SK-N-MC (cell line): ENCODE data around the gene CAVIN1.

ENCODE experiments used
- DNase-seq: peaks from one replicate; pipeline ENCODE4 v3.0.0-alpha.2; 2011; ENCODE audit warnings: low read depth, low spot score
- H3K27ac ChIP-seq: fragments of 200-600 bp; sonication (generic); 2 replicates; pipeline ENCODE4 v1.5.1; 2016; ENCODE audit warnings: mixed run types
- H3K36me3 ChIP-seq: fragments of 200-600 bp; sonication (generic); 2 replicates; pipeline ENCODE4 v1.6.1; 2017; ENCODE audit warnings: antibody characterized with exemption, low read length, mixed read lengths; ENCODE audit not compliant: insufficient read depth
- H3K4me3 ChIP-seq: fragments of 200-600 bp; sonication (generic); 2 replicates; pipeline ENCODE4 v1.5.1; 2016
- H3K9ac ChIP-seq: fragments of 200-600 bp; sonication (generic); 2 replicates; pipeline ENCODE4 v1.8.0; 2017; ENCODE audit warnings: mixed run types, mixed read lengths; ENCODE audit not compliant: insufficient read length
- H3K9me3 ChIP-seq: fragments of 200-600 bp; sonication (generic); 2 replicates; pipeline ENCODE4 v1.6.1; 2017; ENCODE audit warnings: low read depth, mild to moderate bottlenecking, antibody characterized with exemption, low read length, moderate library complexity, mixed read lengths
- EZH2 ChIP-seq: fragments of 200-600 bp; sonication (generic); IDR thresholded peaks from one replicate; pipeline ENCODE4 v1.6.1; 2017; ENCODE audit warnings: antibody characterized with exemption
- FOXP2 ChIP-seq: optimal IDR thresholded peaks from 2 replicates; pipeline ENCODE3; 2011; ENCODE audit warnings: mild to moderate bottlenecking, moderate library complexity; ENCODE audit not compliant: insufficient read depth; ENCODE audit errors: extremely low read length, control extremely low read depth
- POLR2AphosphoS5 ChIP-seq: IDR thresholded peaks from 2 replicates; pipeline ENCODE4 v1.6.1; 2012; ENCODE audit warnings: mild to moderate bottlenecking, low read depth, low read length, borderline replicate concordance

Gene CAVIN1

DNA sequence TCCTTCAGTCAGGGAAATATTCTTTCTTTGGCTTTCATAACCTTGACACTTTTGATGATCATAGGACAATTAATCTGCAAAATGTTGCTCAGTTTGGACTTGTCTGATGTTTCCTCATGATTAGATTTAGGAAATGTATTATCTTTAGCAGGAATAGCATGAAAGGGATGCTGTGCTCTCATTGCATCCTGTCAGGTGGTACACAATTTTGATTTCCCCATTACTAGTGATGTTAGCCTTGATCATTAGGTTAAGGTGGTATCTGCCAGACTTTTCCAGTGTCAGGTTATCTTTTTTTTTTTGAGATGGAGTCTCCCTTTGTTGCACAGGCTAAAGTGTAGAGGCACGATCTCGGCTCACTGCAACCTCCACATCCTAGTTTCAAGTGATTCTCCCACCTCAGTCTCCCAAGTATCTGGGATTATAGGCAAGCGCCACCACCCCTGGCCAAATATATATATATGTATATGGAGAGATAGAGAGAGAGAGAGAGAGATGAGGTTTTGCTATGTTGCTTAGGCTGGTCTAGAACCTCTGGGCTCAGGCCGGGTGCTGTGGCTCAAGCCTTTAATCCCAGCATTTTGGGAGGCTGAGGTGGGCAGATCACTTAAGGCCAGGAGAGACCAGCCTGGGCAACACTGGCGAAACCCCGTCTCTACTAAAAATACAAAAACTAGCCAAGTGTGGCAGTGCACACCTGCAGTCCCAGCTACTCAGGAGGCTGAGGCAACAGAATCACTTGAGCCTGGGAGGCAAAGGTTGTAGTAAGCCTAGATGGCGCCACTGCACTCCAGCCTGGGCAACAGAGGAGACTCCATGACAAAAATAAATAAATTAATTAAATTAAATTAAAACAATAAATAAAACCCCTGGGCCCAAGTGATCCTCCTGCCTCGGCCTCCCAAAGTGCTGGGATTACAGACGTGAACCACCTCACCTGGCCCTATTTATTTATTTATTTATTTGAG lies 15.8 kb upstream of the CAVIN1 start:
- no peaks in the 10 kb centered on the region for H3K36me3 ChIP-seq
- no peak overlapping the region for H3K9ac ChIP-seq
- no peak for TF ChIP-seq FOXP2
- no peak for TF ChIP-seq POLR2AphosphoS5
- no peak for TF ChIP-seq EZH2
- no peaks in the 10 kb centered on the region for H3K9me3 ChIP-seq
- no peak for DNase-seq
- H3K27ac ChIP-seq: no peak overlapping the region
- H3K4me3 ChIP-seq: no peak overlapping the region

DNA sequence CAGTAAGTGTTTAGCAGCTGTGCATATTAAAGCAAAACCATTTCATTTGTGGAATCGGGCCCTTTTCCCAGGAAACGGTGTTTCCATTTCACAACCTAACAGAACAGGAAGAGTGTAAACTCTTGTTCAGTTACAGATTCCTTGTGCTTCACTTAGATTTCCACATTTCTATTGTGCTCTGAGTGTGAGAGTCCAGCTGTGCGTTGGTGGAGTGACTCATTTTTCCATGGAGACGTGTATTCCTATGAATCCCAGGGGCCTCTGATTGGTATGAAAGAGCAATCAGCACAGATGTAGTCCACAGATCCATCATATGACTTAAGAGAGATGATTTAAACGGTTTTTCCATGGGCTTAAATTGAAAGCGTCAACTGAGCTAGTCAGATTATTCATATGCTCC lies 13.3 kb upstream of the CAVIN1 start:
- TF ChIP-seq FOXP2 (no peak), POLR2AphosphoS5 (no peak), EZH2 (no peak)

DNA sequence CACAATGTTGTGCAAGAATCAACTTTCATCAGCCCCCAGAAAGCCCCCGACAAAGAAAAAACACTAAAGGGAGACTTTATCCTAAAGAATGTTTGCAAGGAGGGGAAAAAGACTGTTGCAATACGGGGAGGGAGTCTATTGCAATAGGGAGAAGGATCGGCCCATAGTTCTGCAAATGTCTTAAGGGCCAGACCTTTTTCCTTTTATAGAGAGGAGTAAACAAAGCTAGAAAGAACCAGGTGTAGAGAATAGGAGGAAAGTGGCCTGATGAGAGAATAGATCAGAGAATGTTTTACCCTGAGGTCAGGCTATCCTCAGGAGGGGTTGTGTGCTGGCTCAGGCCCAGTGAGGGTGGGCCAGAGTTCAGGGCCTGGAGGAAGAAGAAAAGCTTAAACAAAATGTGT lies 8.7 kb upstream of the CAVIN1 start:
- H3K9ac ChIP-seq: no peak overlapping the region
- no peaks in the 10 kb centered on the region for H3K9me3 ChIP-seq
- no peak overlapping the region for H3K27ac ChIP-seq
- no peaks in the 10 kb centered on the region for H3K36me3 ChIP-seq
- DNase-seq: no peak
- TF ChIP-seq FOXP2: no peak
- TF ChIP-seq POLR2AphosphoS5: no peak
- no peak for TF ChIP-seq EZH2
- H3K4me3 ChIP-seq: no peak overlapping the region

More for the DNA sequence above, 13.3 kb upstream of the CAVIN1 start:
- DNase-seq: no peak
- Histone ChIP-seq H3K9ac (no peak overlapping the region), H3K9me3 (no peaks in the 10 kb centered on the region), H3K4me3 (no peak overlapping the region), H3K27ac (no peak overlapping the region), H3K36me3 (no peaks in the 10 kb centered on the region)

DNA sequence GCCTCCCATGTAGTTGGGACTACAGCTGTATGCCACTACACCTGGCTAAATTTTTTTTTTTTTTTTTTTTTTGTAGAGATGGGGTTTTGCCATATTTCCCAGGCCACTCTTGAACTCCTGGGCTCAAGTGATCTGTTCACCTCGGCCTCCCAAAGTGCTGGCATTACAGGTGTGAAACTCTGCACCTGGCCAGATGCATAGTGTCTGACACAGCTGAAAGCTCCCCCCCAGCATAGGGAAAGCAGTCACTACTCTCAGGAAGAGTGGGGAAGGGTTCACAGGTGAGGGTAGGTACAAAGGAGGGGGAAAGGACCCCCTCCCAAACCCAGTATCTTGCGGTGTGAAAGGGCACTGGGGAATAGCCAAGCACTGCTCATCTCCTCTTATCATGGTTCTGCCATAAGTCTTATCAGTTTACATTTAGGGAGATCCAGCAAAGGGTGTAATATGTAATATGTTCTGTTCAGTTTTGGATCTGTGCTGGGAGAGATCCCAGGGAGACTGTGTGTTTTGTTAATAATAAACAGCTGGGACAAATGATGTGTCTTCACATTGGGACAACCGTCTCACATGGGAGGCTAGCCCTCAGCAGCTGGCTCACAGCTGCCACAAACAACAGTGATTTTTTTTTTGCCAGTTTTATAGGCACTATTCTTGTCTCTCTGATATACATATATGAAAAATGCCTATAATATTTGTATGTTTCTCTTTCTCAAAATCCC lies 6.8 kb upstream of the CAVIN1 start:
- no peak for DNase-seq
- no peaks in the 10 kb centered on the region for H3K9me3 ChIP-seq
- no peak overlapping the region for H3K4me3 ChIP-seq
- no peak overlapping the region for H3K9ac ChIP-seq
- TF ChIP-seq POLR2AphosphoS5 (no peak), FOXP2 (no peak), EZH2 (no peak)
- no peaks in the 10 kb centered on the region for H3K36me3 ChIP-seq
- H3K27ac ChIP-seq: no peak overlapping the region

DNA sequence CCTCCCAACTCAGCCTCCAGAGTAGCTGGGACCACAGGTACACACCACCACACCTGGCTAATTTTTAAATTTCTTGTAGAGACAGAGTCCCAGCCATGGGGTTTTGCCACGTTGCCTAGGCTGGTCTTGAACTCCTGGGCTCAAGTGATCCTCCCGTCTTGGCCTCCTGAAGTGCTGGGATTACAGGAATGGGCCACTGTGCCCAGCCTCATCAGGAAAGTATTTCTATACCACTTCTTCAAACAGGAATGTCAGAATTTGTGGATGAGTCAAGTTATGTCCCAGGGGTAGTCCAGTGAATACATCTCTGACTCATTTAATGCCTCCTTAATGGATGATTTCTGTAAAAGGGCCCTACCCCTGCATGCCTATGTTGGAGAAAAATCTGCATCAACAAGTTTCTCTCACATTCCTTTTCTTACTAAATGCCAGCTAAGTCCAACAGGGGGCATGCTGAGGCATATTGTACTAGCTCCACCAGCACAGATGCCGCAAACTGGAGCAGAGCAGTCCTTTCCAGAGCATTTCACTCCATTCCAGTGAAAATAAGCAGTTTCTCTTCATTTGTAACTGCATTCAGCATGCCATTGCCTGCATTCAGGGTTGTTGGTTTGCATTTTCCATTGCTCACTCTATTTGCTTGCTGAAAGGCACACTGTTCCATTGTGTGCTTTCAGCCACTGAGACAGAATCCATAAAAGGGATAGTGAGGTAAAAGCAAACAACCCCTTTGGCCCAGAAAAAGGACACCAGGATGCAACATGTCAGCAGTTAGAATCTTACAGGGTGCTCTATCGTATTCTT lies 5.3 kb upstream of the CAVIN1 start:
- H3K9me3 ChIP-seq: no peaks in the 10 kb centered on the region
- no peak overlapping the region for H3K27ac ChIP-seq
- no peak overlapping the region for H3K9ac ChIP-seq
- peak; percentile 53 for DNase-seq
- H3K36me3 ChIP-seq: no peaks in the 10 kb centered on the region
- no peak overlapping the region for H3K4me3 ChIP-seq
- TF ChIP-seq EZH2 (no peak), POLR2AphosphoS5 (no peak)

DNA sequence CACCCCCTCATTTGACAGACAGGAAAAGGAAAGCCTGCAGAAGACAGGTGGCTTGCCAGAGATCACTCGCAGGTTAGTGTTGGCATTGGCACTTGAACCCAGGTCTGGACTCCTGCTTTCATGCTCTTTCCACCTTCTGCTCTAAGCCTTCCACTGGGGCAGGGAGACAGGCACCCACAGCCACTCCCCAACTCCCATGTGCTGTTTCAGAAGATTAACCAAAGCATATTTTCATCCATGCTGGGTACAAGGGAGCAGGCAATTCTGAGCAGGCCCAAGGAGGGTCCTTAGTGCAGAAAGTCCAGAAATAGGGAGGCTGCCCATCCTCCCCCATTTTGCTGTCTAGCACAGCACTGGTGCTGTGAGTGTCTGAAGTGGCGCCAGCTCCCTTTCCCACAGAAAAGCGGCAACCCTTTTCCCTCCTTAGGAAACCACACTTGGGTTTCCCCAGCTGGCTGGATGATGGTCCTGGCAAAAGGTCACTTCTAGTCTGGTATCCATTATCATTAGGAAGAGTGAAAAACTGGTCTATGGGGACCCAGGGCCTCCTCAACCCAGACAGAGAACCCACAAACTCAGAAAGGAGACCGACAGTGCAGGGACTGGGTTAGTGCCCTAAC lies 2.0 kb upstream of the CAVIN1 start:
- Histone ChIP-seq H3K27ac (no peak overlapping the region), H3K9me3 (no peaks in the 10 kb centered on the region), H3K4me3 (no peak overlapping the region), H3K36me3 (no peaks in the 10 kb centered on the region), H3K9ac (no peak overlapping the region)
- DNase-seq: no peak
- TF ChIP-seq POLR2AphosphoS5: no peak
- TF ChIP-seq FOXP2: no peak
- no peak for TF ChIP-seq EZH2

DNA sequence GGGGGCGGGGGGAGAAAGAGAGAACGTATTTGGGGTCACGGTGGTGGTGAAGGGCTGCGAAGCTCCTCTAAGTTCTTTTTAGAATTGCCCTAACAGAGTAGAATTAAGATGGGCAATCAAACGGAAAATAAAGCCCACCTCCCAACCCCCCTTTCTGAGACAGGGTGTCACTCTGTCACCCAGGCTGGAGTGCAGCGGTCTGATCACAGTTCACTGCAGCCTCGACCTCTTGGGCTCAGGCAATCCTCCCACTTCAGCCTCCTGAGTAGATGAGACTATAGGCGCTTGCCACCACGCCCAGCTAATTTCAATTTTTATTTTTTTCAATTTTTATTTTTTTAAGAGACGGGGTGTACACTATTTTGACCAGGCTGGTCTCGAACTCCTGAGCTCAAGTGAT lies 710 bp upstream of the CAVIN1 start:
- no peak for DNase-seq
- no peak for TF ChIP-seq EZH2
- TF ChIP-seq POLR2AphosphoS5: no peak
- TF ChIP-seq FOXP2: no peak
- Histone ChIP-seq H3K27ac (no peak overlapping the region), H3K36me3 (no peaks in the 10 kb centered on the region), H3K9me3 (no peaks in the 10 kb centered on the region), H3K9ac (no peak overlapping the region), H3K4me3 (no peak overlapping the region; the same call in 1 of the 2 replicates)

DNA sequence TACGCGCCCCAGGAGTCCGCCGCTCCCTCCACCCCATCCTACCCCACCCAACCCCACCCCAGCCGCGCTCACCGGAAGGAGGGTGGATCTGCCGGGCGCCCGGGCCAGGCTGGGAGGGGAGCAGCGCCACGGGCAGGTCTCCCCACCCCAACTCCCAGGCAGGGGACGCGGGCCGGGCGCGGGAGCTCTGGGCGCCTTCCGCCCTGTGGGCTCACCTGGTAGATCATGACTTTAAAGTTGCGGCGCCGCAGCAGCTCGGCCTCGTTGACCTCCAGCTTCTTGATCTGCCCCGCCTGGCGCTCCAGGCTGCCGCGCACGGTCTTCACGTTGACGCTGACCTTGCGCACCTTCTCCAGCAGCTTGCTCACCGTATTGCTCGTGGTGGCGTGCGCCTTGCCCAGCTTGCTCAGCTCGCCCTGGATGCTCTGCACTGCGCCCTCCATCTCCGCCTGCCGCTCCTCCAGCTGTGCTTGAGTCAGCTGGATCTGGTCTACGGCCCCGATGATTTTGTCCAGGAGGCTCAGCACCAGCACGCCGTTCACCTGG lies 571 bp downstream of the CAVIN1 start:
- Histone ChIP-seq H3K4me3 (peak overlapping the region; percentile 84), H3K27ac (no peak overlapping the region), H3K36me3 (no peaks in the 10 kb centered on the region), H3K9ac (peak overlapping the region; percentile 34), H3K9me3 (no peaks in the 10 kb centered on the region)
- no peak for TF ChIP-seq EZH2
- no peak for TF ChIP-seq FOXP2
- TF ChIP-seq POLR2AphosphoS5: no peak
- DNase-seq: no peak
